ENCODE results near the gene MND1.

Gene MND1

GRCh38 chr4:153346563-153346962 lies 2.1 kb downstream of the MND1 start:
- no peak for DNase-seq

DNA sequence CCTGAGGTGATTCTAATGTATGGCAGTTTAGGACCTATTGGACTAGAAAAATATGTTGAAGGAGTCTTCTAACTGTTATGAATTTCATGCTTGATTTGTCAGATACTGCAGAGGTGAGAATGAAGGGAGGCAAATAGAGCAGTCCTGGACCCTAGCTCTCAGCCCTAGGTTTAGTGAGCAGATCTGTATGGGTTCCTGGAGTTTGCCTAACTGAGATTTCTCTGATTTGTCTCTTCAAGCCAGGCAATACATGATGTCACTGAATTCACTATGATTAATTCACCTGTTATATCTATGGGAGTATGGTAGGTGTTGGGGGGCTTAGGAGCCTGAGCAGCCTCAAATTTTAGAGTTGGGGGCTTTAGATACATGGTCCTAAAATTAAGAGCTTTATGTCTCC lies 2.6 kb downstream of the MND1 start:
- DNase-seq: no peak

- DNase-seq: no peak
These were observed 3.5 kb downstream of the MND1 start for GRCh38 chr4:153348006-153348405.

DNA sequence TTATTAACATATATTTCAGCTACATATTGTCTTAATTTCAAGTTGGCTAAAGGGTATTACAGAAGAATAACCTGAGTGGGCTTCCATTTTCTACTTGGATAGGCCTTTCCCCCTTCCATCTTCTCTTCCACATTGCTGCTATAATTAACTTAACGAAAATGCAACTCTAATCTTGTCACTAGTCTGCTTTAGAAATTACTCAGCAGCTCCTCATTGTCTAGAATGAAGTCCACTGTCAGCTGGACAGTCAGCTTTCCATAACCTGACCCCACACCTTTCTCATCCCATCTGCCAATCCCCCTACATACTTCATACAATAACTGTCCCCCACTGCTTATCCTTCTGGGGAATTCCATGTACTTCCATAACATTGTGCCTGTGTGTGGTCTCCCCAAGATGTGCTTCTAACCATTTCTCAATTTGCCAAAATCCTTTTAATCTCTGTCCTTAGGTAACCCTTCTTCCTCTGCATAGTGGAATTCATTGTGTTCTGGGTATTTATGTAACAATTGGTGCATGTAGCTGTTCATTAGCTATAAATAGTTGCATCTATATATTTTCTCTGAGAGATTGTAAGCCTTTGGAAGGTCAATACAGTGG lies 4.8 kb downstream of the MND1 start:
- DNase-seq: no peak

DNA sequence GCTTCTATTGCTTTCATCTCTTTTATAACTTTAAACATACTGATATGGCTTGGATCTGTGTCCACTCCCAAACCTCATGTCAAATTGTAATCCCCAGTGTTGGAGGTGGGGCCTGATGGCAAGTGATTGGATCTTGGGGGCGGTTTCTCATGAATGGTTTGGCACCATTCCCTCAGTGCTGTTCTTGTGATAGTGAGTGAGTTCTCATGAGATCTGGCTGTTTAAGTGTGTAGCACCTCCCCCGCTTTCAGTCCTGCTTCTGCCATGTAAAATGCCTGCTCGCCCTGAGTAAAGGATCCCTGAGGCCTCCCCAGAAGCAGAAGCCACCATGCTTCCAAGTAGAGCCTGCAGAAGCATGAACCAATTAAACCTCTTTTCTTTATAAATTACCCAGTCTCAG lies 17.7 kb downstream of the MND1 start:
- no peak for DNase-seq

GRCh38 chr4:153364061-153364460 lies 19.6 kb downstream of the MND1 start:
- no peak for DNase-seq

- DNase-seq: no peak
These were observed 20.5 kb downstream of the MND1 start for GRCh38 chr4:153365003-153365402.

- no peak for DNase-seq
These were observed 22.0 kb downstream of the MND1 start for GRCh38 chr4:153366486-153366885.

- DNase-seq: no peak
These were observed 22.6 kb downstream of the MND1 start for GRCh38 chr4:153367092-153367491.

DNA sequence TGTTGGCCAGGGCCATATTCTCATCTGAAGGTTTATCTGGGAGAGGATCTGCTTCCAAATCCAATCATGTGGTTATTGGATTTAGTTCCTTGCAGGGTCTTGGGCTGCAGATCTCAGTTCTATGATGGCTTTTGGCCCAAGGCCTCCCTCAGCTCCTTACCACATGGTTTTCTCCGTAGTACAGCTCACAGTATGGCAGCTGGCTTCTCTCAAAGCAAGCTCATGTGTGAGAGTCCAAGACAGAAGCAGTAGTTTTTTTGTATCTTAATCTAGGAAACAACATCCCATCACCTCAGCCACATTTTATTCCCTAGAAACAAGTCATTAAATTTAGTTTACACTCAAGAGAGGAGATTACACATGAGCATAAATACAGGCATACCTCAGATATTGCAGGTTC lies 24.5 kb downstream of the MND1 start:
- no peak for DNase-seq

GRCh38 chr4:153371701-153372234 lies 27.3 kb downstream of the MND1 start:
- no peak for DNase-seq

DNA sequence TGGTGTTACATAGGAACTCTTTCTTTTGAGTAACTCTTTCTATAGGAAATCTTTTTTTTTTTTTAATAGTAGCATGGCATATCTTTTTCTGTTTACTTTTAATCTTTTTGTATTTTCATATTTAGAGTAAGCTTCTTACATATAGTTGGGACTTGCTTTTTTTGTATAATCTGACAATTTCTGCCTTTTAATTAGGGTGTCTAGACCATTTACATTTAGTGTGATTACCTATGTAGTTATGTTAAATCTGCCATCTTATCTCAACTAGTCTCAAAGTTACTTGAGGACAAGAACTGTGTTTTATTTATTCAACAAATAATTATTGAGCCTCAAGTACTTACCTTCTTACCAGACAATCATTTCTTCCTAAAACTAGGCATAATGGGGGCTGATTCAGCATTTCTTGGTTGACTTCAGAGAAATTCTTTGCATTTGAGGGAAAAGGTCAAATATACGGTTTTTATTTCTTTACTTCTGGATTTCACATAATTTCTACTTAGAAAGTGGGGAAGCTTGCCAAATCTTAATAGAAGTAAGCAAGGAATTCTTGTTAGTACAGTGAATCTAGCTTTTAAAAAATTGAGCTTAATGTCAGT lies 28.6 kb downstream of the MND1 start:
- no peak for DNase-seq

DNA sequence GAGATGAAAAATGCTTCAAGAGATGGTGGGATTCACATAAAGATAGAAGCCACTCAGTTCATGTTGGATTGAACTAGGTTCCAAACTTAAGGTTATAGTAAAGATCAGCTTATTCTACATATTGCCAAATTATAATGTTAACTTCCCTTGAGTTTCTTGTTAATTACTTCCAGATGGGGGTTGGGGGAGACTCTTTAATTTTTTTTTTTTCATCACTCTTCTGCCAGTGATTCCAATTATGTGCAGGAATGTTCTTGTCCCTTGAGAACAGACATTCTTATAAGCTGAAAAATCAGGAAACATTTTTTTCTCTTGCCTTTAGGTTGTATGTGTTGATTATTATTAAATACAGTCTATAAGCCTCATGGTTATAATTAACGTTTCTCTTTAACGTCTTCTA lies 30.0 kb downstream of the MND1 start:
- DNase-seq: no peak

GRCh38 chr4:153375303-153375702 lies 30.8 kb downstream of the MND1 start:
- DNase-seq: no peak

- DNase-seq: no peak
These were observed 38.6 kb downstream of the MND1 start for GRCh38 chr4:153383131-153383530.

DNA sequence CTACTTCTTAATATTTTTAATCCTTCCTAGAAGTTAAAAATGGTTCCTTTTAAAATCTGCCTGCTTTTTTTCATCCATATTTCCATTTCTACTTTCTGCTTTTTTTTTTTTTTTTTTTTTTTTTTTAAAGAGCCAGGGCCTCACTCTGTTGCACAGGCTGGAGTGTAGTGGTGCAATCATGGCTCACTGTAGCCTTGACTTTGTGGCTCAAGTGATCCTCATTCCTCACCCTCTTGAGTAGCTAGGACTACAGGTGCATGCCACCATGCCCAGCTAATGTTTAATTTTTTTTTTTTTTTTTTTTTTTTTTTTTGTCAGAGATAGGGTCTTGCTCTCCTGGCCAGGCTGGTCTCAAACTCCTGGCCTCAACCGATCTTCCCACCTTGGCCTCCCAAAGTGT lies 39.7 kb downstream of the MND1 start:
- DNase-seq: no peak

DNA sequence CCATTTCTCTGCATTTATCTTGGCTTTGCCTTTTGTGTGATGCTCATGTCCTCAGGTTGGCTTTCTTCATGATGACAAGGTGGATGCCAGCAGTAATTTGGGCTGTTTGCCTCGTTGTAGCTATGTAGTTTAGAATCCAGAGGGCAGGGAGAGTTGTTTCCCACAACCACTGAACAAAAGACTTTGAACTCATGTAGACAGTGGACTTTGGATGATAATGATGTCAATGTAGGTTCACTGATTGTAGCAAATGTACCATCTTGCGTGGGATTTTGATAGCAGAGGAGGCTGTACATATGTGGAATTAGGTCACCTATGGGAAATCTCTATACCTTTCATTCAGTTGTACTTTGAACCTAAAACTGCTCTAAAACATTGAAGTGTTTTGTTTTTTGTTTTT lies 41.3 kb downstream of the MND1 start:
- no peak for DNase-seq

DNA sequence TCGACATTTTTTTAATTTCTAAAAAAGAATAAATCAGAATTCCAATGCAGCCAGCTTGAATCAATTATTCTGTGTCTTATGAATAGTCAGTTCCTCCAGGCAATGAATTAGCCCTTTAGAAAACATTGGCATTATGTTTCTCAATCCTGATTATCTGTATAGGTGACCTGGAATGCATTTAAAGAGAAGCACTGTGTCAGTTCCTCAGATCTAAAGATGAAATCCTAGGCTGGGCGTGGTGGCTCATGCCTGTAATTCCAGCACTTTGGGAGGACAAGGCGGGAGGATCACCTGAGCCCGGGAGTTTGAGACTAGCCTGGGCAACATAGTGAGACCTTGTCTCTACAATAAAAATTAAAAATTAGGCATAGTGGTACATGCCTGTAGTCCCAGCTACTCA lies 43.5 kb downstream of the MND1 start:
- no peak for DNase-seq

DNA sequence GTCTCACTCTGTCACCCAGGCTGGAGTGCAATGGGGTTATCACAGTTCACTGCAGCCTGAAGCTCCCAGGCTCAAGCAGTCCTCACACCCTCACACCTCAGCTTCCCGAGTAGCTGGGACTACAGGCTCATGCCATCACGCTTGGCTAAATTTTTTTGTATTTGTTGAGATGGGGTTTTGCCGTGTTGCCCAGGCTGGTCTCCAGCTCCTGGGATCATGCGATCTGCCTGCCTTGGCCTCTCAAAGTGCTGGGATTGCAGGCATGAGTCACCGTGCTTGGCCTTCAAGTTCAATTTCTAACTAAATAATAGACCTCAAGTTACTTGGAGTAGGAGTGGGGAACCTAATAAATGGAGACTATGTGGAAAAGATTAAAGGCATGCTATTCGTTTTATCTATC lies 48.9 kb downstream of the MND1 start:
- no peak for DNase-seq

DNA sequence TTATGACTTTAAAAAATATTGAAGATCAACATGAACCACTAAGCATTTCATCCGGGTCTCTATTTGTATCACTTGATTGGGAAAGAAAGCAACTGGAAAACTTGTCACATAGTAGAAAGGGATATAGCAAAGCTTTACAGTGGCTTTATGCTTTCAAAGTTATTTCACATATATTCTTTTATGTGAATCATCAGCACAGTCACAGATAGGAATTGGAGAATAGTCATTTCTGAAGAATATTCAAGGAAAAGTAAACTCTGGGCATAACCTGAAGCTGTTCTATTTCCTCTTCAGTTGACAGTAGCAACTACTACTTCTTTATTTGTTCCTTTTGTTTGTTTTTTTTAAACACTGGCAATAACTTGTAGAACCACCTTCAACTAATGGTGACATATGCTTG lies 50.5 kb downstream of the MND1 start:
- DNase-seq: no peak

DNA sequence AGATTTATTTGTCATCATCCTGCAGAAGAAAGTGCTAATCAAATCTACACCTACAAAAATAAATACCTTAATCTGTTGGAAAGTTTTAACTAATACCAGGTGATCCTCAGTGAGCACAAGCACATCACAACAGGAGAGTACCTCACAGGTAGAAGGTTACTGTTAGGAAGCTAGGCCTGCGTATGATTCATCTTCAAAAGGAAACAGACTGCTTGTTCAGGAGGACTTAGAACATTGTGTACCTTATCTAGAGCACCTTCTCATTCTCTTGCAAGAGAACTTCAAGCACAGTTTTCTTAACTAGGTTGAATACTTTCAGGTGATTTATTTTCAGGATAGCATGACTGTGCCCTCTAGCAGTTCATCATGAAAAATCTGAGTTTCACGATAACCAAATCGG lies 54.2 kb downstream of the MND1 start:
- no peak for DNase-seq

GRCh38 chr4:153399358-153399757 lies 54.9 kb downstream of the MND1 start:
- no peak for DNase-seq

DNA sequence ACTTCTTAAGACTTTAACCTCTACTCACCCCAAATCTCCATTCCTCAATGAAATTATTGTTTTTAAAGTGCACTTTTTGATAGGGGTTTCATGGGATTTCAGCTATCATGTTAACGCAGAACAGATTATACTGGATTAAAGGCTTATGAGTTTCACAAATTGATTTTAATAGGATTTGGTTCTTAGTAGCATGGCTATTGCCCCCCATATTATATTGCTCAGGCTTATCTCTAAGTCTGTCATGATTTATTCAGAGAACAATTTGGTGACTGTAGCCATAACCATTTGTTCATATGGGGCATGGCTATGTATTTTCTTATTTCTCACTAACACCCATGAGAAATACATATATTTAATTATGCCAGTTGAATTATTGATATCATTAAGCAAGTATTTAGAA lies 57.0 kb downstream of the MND1 start:
- no peak for DNase-seq

DNA sequence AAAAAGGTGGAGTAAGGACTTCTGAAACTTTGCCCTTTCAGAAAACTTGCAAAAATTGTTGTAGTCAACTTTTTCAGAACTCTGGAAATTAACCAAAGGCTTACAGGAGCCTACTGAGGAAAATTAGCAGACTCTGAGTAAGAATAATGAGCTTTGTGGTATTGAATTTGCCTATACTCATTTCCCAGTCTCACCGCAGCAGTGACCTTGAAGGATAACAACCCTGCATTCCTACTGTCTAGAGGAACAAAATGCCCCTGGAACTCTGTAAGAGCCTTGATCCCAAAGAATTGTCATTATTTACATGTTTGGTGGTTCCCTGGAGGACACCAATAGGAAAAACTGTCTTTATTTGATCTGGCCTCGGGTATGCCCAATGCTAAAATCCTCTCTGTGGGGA lies 57.9 kb downstream of the MND1 start:
- DNase-seq: no peak

- DNase-seq: no peak
These were observed 59.2 kb downstream of the MND1 start for GRCh38 chr4:153403726-153404125.

Measured in GOT3 (cell line).